SK-N-SH treated with all-trans-retinoic acid at 6 μM for 48 hours (cell line): Measurements from ENCODE around the gene PPARD.

Experiments
- ARNTL ChIP-seq: fragments of 450-650 bp; formaldehyde crosslinking; IDR thresholded peaks from 2 replicates; pipeline ENCODE4 v1.5.0; 2020; ENCODE audit warnings: low read depth, mild to moderate bottlenecking, moderate library complexity, borderline replicate concordance
- BACH2 ChIP-seq: fragments of 250-450 bp; sonication (Bioruptor Pico); IDR thresholded peaks from 2 replicates; pipeline ENCODE4 v1.9.0; 2021; ENCODE audit warnings: mild to moderate bottlenecking, borderline replicate concordance
- CREB5 ChIP-seq: fragments of 250-450 bp; sonication (Bioruptor Pico); IDR thresholded peaks from 2 replicates; pipeline ENCODE4 v1.5.1; 2020; ENCODE audit warnings: low read depth, mild to moderate bottlenecking, moderate library complexity
- CSRNP3 ChIP-seq: fragments of 250-450 bp; sonication (Bioruptor Pico); IDR thresholded peaks from 2 replicates; pipeline ENCODE4 v1.5.1; 2021; ENCODE audit warnings: mild to moderate bottlenecking, moderate library complexity
- ESRRG ChIP-seq: fragments of 250-450 bp; sonication (Bioruptor Pico); IDR thresholded peaks from 2 replicates; pipeline ENCODE4 v1.6.1; 2021; ENCODE audit warnings: mild to moderate bottlenecking
- OSR1 ChIP-seq: fragments of 250-450 bp; sonication (Bioruptor Pico); IDR thresholded peaks from 2 replicates; pipeline ENCODE4 v1.8.0; 2022; ENCODE audit warnings: moderate library complexity, mild to moderate bottlenecking, inconsistent platforms
- PATZ1 ChIP-seq: fragments of 250-450 bp; sonication (Bioruptor Pico); IDR thresholded peaks from 2 replicates; pipeline ENCODE4 v1.8.0; 2020; ENCODE audit warnings: mild to moderate bottlenecking, moderate library complexity, borderline replicate concordance
- PPARA ChIP-seq: fragments of 250-450 bp; sonication (Bioruptor Pico); IDR thresholded peaks from 2 replicates; pipeline ENCODE4 v1.5.0; 2020; ENCODE audit warnings: mild to moderate bottlenecking, borderline replicate concordance
- RARB ChIP-seq: fragments of 250-450 bp; sonication (Bioruptor Pico); IDR thresholded peaks from 2 replicates; pipeline ENCODE4 v1.8.0; 2021; ENCODE audit warnings: mild to moderate bottlenecking, moderate library complexity
- SNAI2 ChIP-seq: fragments of 250-450 bp; sonication (Bioruptor Pico); IDR thresholded peaks from 2 replicates; pipeline ENCODE4 v1.5.0; 2020; ENCODE audit warnings: mild to moderate bottlenecking, moderate library complexity
- ZC3H10 ChIP-seq: fragments of 250-450 bp; sonication (Bioruptor Pico); IDR thresholded peaks from 2 replicates; pipeline ENCODE4 v1.5.1; 2021; ENCODE audit warnings: mild to moderate bottlenecking, moderate library complexity
- ZNF565 ChIP-seq: fragments of 450-650 bp; formaldehyde crosslinking; conservative IDR thresholded peaks from 2 replicates; pipeline ENCODE4 v1.5.0; 2020; ENCODE audit warnings: low read depth, mild to moderate bottlenecking, moderate library complexity

GRCh38 chr6:35417979-35418661 is 75.8 kb downstream of the PPARD start:
- TF ChIP-seq CSRNP3 (CRISPR knock-in tag) (no peak), RARB (no peak), OSR1 (CRISPR knock-in tag) (no peak), BACH2 (CRISPR knock-in tag) (no peak), SNAI2 (CRISPR knock-in tag) (no peak), PATZ1 (no peak), ESRRG (CRISPR knock-in tag) (no peak), PPARA (CRISPR knock-in tag) (no peak), ZNF565 (CRISPR knock-in tag) (no peak), ARNTL (no peak), ZC3H10 (CRISPR knock-in tag) (no peak), CREB5 (CRISPR knock-in tag) (no peak)
